K562 (cell line): ENCODE measurements around the gene SDHAF1. TPM values are rescaled to one million over a fixed set of nuclear protein-coding genes. Genes with fewer than 3 reads are reported as not detected.
A peak's percentile ranks its signal among the peaks of the same experiment; 100 is the strongest.

Experiments
- ATF3 ChIP-seq, 2 experiments: fragments of 450-650 bp in 1 of 2; sonication (generic) in 1 of 2; formaldehyde crosslinking in 1 of 2; IDR thresholded peaks in 1 of 2; conservative IDR thresholded peaks in 1 of 2; 2 replicates each; pipeline versions ENCODE4 v1.6.1 to v1.8.1; 2016 to 2023; ENCODE audit warnings: mild to moderate bottlenecking in 2 of 2, moderate library complexity in 2 of 2, inconsistent platforms in 1 of 2, missing genetic modification reagents in 1 of 2
- CREB3L1 ChIP-seq: fragments of 450-650 bp; IDR thresholded peaks from 2 replicates; pipeline ENCODE4 v1.6.1; 2014; ENCODE audit warnings: low read depth, mild to moderate bottlenecking, moderate library complexity, borderline replicate concordance
- DACH1 ChIP-seq: fragments of 450-650 bp; IDR thresholded peaks from 2 replicates; pipeline ENCODE4 v1.6.1; 2018; ENCODE audit not compliant: partially characterized antibody
- E2F6 ChIP-seq, 2 experiments: IDR thresholded peaks; 2 replicates each; pipeline ENCODE4 v1.6.1; 2011; ENCODE audit warnings: borderline replicate concordance in 1 of 2, control low read depth in 1 of 2, low read depth in 1 of 2, low read length in 1 of 2, mild to moderate bottlenecking in 1 of 2, mixed read lengths in 1 of 2, moderate library complexity in 1 of 2; ENCODE audit not compliant: insufficient read depth in 1 of 2, insufficient read length in 1 of 2, poor library complexity in 1 of 2, severe bottlenecking in 1 of 2; ENCODE audit errors: extremely low read depth in 1 of 2
- FOXM1 ChIP-seq, 2 experiments: fragments of 450-650 bp in 1 of 2; sonication (generic) in 1 of 2; formaldehyde crosslinking in 1 of 2; IDR thresholded peaks; 2 replicates each; pipeline versions ENCODE4 v1.6.1 to v1.9.0; 2017 to 2022; ENCODE audit warnings: low read depth in 2 of 2, mild to moderate bottlenecking in 2 of 2, missing genetic modification reagents in 1 of 2, moderate library complexity in 1 of 2
- FOXP4 ChIP-seq: sonication (generic); formaldehyde crosslinking; IDR thresholded peaks from 2 replicates; pipeline ENCODE4 v1.8.0; 2022; ENCODE audit warnings: mild to moderate bottlenecking, missing genetic modification reagents, borderline replicate concordance
- GABPB2 ChIP-seq: fragments of 250-450 bp; sonication (Bioruptor Pico); conservative IDR thresholded peaks from 2 replicates; pipeline ENCODE4 v1.5.1; 2021; ENCODE audit warnings: mild to moderate bottlenecking
- KDM5B ChIP-seq: fragments of 200-600 bp; sonication (generic); IDR thresholded peaks from 2 replicates; pipeline ENCODE4 v1.6.1; 2012; ENCODE audit warnings: low read depth, mild to moderate bottlenecking, moderate library complexity, low read length, control low read depth, inconsistent platforms; ENCODE audit not compliant: insufficient replicate concordance
- MCM2 ChIP-seq: fragments of 450-650 bp; IDR thresholded peaks from 2 replicates; pipeline ENCODE4 v1.6.1; 2017; ENCODE audit warnings: low read depth, mild to moderate bottlenecking
- NCOA4 ChIP-seq: fragments of 450-650 bp; IDR thresholded peaks from 2 replicates; pipeline ENCODE4 v1.6.1; 2018; ENCODE audit warnings: mild to moderate bottlenecking; ENCODE audit not compliant: partially characterized antibody
- NCOR1 ChIP-seq: fragments of 450-650 bp; IDR thresholded peaks from 2 replicates; pipeline ENCODE4 v1.6.1; 2016; ENCODE audit warnings: mild to moderate bottlenecking, moderate library complexity
- NFYB ChIP-seq: IDR thresholded peaks from 2 replicates; pipeline ENCODE4 v1.6.1; 2011; ENCODE audit warnings: mild to moderate bottlenecking, moderate library complexity; ENCODE audit not compliant: insufficient read length; ENCODE audit errors: extremely low read depth
- PML ChIP-seq: IDR thresholded peaks from 2 replicates; pipeline ENCODE4 v1.6.1; 2012; ENCODE audit warnings: low read length, inconsistent platforms
- RB1 ChIP-seq: fragments of 450-650 bp; IDR thresholded peaks from 2 replicates; pipeline ENCODE4 v1.6.1; 2017; ENCODE audit warnings: low read depth, mild to moderate bottlenecking
- RBFOX2 ChIP-seq: fragments of 200-400 bp; formaldehyde crosslinking; IDR thresholded peaks from 2 replicates; pipeline ENCODE4 v1.6.1; 2017; ENCODE audit warnings: low read depth, mild to moderate bottlenecking, low read length, moderate library complexity
- SIN3A ChIP-seq, 2 experiments: fragments of 150-350 bp in 1 of 2; IDR thresholded peaks; 2 replicates each; pipeline ENCODE4 v1.6.1; 2011 to 2016; ENCODE audit warnings: borderline replicate concordance in 2 of 2, low read depth in 2 of 2, low read length in 2 of 2, mild to moderate bottlenecking in 2 of 2, moderate library complexity in 2 of 2; ENCODE audit not compliant: control insufficient read depth in 1 of 2
- SMAD4 ChIP-seq: fragments of 250-450 bp; sonication (Bioruptor Pico); conservative IDR thresholded peaks from 2 replicates; pipeline ENCODE4 v1.8.0; 2021; ENCODE audit warnings: inconsistent platforms, mild to moderate bottlenecking, moderate library complexity
- SP1 ChIP-seq: sonication (generic); formaldehyde crosslinking; IDR thresholded peaks from 2 replicates; pipeline ENCODE4 v1.8.1; 2022; ENCODE audit warnings: mild to moderate bottlenecking, missing genetic modification reagents
- ZBED1 ChIP-seq: IDR thresholded peaks from 2 replicates; pipeline ENCODE4 v1.6.1; 2014
- ZNF224 ChIP-seq: sonication (generic); formaldehyde crosslinking; IDR thresholded peaks from 2 replicates; pipeline ENCODE4 v1.8.0; 2022; ENCODE audit warnings: mild to moderate bottlenecking, missing genetic modification reagents
- polyA plus RNA-seq, 8 experiments: library from polyadenylated mRNA; depleted of rRNA in 4 of 8; stranded (reverse) in 5 of 8; unstranded in 3 of 8; fragments of >200 nt; fragmentation: Nextera tagmentation in 2 of 8; fragmentation: Illumina TruSeq in 1 of 8; extraction: Ambion mirVana in 2 of 8; extraction: Trizol in 1 of 8; gene quantifications; 2 replicates each; pipeline versions ENCODE4 v1.2.1 to v1.2.3, GENCODE V29; 2011 to 2014; ENCODE audit warnings: inconsistent platforms in 1 of 8, missing spikeins in 1 of 8
- total RNA-seq, 7 experiments: library from RNA; depleted of rRNA in 6 of 7; stranded (reverse); fragments of >200 nt in 6 of 7; fragmentation: Illumina TruSeq in 2 of 7; extraction: Trizol in 2 of 7; gene quantifications; 2 replicates each; pipeline versions ENCODE4 v1.2.1 to v1.2.3, GENCODE V29; 2011 to 2021; ENCODE audit warnings: low replicate concordance in 1 of 7

The SDHAF1 gene
- total and polyA plus RNA-seq, 9 of the 15 experiments (the other 6 are each of a cell fraction or from before 2014, with no cell fraction given): 0.42 to 55.7 (median 18.8) TPM

- no peak for TF ChIP-seq FOXM1 (IDR thresholded peaks at IDR 0.05; ENCODE audit: low read depth)
- no peak for TF ChIP-seq FOXM1 (CRISPR knock-in tag; IDR thresholded peaks at IDR 0.05; ENCODE audit: low read depth)
- TF ChIP-seq ATF3 (IDR thresholded peaks at IDR 0.05): peak; percentile 64
- no peak for TF ChIP-seq ATF3 (CRISPR knock-in tag; conservative IDR thresholded peaks at IDR 0.05)
- TF ChIP-seq RBFOX2: peak; percentile 95
- peak in 1 of 2 experiments; percentile 88; a peak in 1 of 4 replicates for TF ChIP-seq SIN3A (IDR thresholded peaks at IDR 0.05; ENCODE audit: borderline replicate concordance in 2 of 2, control insufficient read depth in 1 of 2, low read depth in 2 of 2, low read length in 2 of 2)
- TF ChIP-seq DACH1: peak; percentile 74
- TF ChIP-seq PML: 0 out of 2 replicates have a peak, but pooled peaks have one; percentile 43
- peak; percentile 77; the same call in 1 of the 2 replicates for TF ChIP-seq SMAD4 (CRISPR knock-in tag)
- peak; percentile 93 for TF ChIP-seq KDM5B
- TF ChIP-seq MCM2: no peak
- TF ChIP-seq CREB3L1: peak; percentile 90; the same call in 1 of the 2 replicates
- TF ChIP-seq NCOA4: no peak
- TF ChIP-seq RB1: peak; percentile 81
- TF ChIP-seq ZNF224: no peak
- TF ChIP-seq GABPB2 (CRISPR knock-in tag): no peak
- peak; percentile 68 for TF ChIP-seq SP1 (CRISPR knock-in tag)
- peak; percentile 19; the same call in 1 of the 2 replicates for TF ChIP-seq FOXP4 (CRISPR knock-in tag)
- TF ChIP-seq ZBED1: no peak
- peak; percentile 63 to 77 for TF ChIP-seq E2F6 (IDR thresholded peaks at IDR 0.05; ENCODE audit: borderline replicate concordance in 1 of 2, extremely low read depth in 1 of 2, insufficient read depth in 1 of 2, insufficient read length in 1 of 2, low read depth in 1 of 2, low read length in 1 of 2, poor library complexity in 1 of 2, severe bottlenecking in 1 of 2)
- TF ChIP-seq NCOR1: no peak
- peak; percentile 86 for TF ChIP-seq NFYB
Measured at GRCh38 chr19:35995048-35995993, at the start of gene SDHAF1 (continued).
